Measurements from ENCODE around the gene SPATA6.
"Not testable (repeated sequence)": the region's sequence is repeated elsewhere in the genome, so short reads cannot be mapped to it uniquely, and the experiment has no call there.

SPATA6 gene

DNA sequence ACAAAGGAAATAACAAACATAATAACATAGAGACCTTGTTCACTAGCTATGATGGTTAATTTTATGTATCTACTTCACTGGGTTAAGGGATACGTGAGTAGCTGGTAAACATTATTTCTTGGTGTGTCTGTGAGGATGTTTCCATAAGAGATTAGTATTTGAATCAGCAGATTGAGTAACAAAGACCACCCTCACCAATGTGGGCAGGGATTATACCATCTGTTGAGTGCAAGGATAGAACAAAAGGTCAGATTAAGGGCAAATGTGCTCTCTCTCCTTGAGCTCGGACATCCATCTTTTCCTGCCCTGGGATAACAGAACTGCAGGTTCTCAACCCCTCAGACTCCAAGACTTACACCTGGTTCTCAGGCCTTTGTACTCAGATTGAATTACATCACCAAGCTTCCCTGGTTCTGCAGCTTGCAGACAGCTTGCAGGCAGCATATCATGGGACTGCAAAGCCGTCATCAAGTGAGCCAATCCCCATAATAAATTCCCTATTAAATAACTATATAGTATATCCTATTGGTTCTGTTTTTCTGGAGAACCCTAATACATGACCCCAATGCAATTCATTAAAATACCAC lies 9.2 kb downstream of the SPATA6 start:
- TF ChIP-seq, protein P1, sequence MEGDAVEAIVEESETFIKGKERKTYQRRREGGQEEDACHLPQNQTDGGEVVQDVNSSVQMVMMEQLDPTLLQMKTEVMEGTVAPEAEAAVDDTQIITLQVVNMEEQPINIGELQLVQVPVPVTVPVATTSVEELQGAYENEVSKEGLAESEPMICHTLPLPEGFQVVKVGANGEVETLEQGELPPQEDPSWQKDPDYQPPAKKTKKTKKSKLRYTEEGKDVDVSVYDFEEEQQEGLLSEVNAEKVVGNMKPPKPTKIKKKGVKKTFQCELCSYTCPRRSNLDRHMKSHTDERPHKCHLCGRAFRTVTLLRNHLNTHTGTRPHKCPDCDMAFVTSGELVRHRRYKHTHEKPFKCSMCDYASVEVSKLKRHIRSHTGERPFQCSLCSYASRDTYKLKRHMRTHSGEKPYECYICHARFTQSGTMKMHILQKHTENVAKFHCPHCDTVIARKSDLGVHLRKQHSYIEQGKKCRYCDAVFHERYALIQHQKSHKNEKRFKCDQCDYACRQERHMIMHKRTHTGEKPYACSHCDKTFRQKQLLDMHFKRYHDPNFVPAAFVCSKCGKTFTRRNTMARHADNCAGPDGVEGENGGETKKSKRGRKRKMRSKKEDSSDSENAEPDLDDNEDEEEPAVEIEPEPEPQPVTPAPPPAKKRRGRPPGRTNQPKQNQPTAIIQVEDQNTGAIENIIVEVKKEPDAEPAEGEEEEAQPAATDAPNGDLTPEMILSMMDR (IDR thresholded peaks at IDR 0.05; ENCODE audit: control insufficient read depth, insufficient read depth, low read depth, low read length, missing control alignments): no peak
- no peak overlapping the region for H3K4me3 ChIP-seq (ENCODE audit: control insufficient read depth, low read depth, low read length)

DNA sequence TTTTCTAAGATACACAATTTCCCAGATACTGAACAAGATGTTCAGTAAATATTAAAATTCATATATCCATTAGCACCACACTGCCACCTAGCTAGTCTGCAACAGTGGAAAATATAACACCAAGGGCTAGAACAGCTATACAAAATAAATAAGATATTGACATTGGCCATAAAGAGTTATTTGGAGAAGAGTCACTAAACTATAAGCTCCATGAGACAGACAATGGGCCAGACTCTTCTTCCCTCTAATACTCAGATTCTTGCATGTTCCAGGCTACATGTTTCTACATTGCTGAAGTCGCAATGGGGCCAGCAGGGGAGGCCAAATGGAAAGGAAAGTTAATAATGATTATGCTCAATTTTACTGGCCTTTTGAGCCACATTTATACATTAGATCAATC lies 21.5 kb downstream of the SPATA6 start:
- TF ChIP-seq, protein P1 (IDR thresholded peaks at IDR 0.05; ENCODE audit: control insufficient read depth, insufficient read depth, low read depth, low read length, missing control alignments): peak; percentile 22
- no peak for DNase-seq (ENCODE audit: low read depth)

More for the DNA sequence above, 9.2 kb downstream of the SPATA6 start:
- no peak for DNase-seq (ENCODE audit: low read depth)

DNA sequence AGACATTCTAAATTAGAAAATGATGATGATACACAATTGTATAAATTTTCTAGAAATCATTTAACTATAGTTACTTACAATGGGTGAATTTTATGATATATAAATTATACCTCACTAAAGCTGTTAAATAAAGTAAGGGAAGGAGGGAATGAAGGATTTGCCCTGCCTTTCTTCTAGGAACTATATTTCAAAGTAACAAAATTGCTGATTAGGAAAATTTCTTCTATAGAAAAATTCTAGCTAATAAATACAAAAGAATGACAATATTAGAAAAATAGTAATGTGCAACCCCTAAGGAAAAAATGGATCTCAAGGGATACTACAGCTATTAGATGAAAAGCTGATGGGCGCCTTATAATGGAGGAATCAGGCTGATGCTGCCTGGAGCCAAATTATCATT lies 23.1 kb downstream of the SPATA6 start:
- TF ChIP-seq, protein P1 (IDR thresholded peaks at IDR 0.05; ENCODE audit: control insufficient read depth, insufficient read depth, low read depth, low read length, missing control alignments): no peak

More for the DNA sequence above, 21.5 kb downstream of the SPATA6 start:
- H3K4me3 ChIP-seq (ENCODE audit: control insufficient read depth, low read depth, low read length): no peak overlapping the region

DNA sequence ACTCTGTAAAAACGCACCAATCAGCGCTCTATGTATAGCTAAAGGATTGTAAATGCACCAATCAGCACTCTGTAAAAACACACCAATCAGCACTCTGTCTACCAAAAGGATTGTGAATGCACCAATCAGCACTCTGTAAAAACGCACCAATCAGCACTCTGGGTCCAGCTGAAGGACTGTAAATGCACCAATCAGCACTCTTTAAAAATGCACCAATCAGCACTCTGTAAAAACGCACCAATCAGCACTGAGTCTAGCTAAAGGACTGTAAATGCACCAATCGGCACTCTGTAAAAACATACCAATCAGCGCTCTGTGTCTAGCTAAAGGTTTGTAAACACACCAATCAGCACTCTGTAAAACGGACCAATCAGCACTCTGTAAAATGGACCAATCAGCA lies 27.8 kb downstream of the SPATA6 start:
- not testable (repeated sequence) for DNase-seq (ENCODE audit: low read depth); H3K4me3 ChIP-seq (ENCODE audit: control insufficient read depth, low read depth, low read length)

More for the DNA sequence above, 23.1 kb downstream of the SPATA6 start:
- no peak overlapping the region for H3K4me3 ChIP-seq (ENCODE audit: control insufficient read depth, low read depth, low read length)
- no peak for DNase-seq (ENCODE audit: low read depth)

DNA sequence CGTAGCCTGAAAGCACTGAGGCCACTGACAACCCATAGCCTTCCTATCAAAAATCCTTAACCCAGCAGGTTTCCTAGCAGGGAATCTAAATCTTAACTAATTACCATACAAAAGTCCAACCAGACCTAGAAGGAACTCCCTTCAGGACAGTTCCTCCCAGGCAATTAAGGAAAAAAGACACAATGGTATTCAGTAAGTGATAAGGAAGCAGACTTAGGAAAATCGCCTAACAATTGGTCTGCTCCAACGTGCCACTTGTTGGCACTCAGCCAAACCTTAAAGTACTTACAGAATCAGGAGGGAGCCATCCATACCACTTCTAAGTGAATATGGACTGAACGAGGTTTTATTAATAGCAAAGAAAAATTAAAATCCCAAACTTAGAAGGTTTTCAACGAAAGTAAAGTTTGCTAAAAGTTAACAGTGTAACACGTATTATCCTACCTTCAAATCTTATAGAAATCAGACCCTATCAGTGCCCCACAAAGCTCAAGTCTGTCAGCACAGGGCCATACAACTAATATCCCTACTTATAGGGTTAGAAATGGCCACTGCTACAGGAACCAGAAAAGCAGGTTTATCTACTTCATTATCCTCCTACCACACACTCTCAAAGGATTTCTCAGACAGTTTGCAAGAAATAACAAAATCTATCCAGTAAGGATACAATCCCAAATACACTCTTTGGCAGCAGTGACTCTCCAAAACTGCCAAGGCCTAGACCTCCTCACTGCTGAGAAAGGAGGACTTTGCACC lies 29.0 kb downstream of the SPATA6 start:
- DNase-seq (ENCODE audit: low read depth): no peak
- H3K4me3 ChIP-seq (ENCODE audit: control insufficient read depth, low read depth, low read length): no peak overlapping the region
- TF ChIP-seq, protein P1 (IDR thresholded peaks at IDR 0.05; ENCODE audit: control insufficient read depth, insufficient read depth, low read depth, low read length, missing control alignments): no peak

DNA sequence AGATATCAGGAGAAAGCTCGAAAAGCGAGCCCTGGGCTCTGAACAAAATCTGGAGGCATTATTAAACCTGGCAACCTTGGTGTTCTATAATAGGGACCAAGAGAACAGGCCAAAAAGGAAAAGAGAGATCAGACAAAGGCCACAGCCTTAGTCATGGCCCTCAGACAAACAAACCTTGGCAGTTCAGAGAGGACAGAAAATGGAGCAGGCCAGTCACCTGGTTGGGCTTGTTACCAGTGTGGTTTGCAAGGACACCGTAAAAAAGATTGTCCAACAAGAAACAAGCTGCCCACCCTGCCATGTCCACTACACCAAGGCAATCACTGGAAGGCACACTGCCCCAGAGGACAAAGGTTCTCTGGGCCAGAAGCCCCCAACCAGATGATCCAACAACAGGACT lies 31.2 kb downstream of the SPATA6 start:
- not testable (repeated sequence) for H3K4me3 ChIP-seq (ENCODE audit: control insufficient read depth, low read depth, low read length); DNase-seq (ENCODE audit: low read depth)

DNA sequence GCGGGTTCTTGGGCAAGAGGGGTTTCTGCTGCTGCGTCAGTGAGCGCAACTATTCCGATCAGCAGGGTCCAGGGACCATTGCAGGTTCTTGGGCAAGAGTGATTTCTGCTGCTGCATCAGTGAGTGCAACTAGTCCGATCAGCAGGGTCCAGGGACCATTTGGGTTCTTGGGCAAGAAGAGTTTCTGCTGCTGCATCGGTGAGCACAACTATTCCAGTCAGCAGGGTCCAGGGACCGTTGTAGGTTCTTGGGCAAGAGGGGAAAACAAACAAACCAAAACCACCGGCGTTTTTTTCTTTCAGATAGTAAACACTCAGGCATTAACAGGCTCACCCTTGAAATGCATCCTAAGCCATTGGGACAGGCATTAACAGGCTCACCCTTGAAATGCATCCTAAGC lies 32.6 kb downstream of the SPATA6 start:
- TF ChIP-seq, protein P1 (IDR thresholded peaks at IDR 0.05; ENCODE audit: control insufficient read depth, insufficient read depth, low read depth, low read length, missing control alignments): no peak
- no peak overlapping the region for H3K4me3 ChIP-seq (ENCODE audit: control insufficient read depth, low read depth, low read length)
- DNase-seq (ENCODE audit: low read depth): no peak

DNA sequence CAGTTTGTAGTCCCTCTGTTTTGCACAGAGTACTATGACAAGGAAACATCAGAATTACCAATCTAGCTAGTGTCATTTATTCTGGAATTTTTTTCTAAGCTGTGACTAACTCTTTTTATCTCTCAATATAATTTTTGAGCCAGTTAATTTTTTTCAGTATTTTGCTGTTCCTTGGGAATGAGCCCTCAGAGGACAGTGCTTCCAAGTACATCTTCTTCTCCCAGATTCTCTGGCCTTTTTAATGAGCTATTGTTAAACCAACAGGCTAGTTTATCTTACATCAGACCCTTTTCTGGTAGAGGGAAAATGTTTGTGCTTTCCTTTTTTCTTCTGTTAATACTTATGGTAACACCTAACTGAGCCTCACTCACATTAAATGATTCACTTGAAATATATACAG lies 34.6 kb downstream of the SPATA6 start:
- not testable (repeated sequence) for DNase-seq (ENCODE audit: low read depth); H3K4me3 ChIP-seq (ENCODE audit: control insufficient read depth, low read depth, low read length)

DNA sequence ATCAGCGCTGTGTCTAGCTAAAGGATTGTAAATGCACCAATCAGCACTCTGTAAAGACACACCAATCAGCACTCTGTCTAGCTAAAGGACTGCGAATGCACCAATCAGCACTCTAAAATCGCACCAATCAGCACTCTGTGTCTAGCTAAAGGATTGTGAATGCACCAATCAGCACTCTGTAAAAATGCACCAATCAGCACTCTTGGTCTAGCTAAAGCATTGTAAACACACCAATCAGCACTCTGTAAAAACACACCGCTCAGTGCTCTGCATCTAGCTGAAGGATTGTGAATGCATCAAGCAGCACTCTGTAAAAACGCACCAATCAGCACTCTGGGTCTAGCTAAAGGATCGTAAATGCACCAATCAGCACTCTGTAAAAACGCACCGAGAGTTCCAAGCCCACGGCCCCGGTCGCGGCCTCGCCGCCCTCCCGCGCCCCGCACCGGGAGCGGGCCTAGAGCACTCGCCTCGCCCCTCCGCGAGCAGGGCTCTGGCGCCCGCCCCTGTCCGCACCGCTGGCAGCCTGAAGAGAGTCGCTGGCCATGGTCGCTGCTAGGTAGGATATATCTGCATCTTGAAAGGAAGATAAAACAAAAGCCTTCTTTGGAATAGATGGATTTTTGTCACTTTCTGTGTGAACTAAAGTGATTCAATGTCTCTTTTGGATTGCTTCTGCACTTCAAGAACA lies 36.5 kb downstream of the SPATA6 start:
- H3K4me3 ChIP-seq (ENCODE audit: control insufficient read depth, low read depth, low read length); DNase-seq (ENCODE audit: low read depth): not testable (repeated sequence)
